IMR-90 (cell line): ENCODE data around the gene SLC2A10. TPM values are rescaled to one million over a fixed set of nuclear protein-coding genes. Genes with fewer than 3 reads are reported as not detected.
"Not testable (repeated sequence)": the region's sequence is repeated elsewhere in the genome, so short reads cannot be mapped to it uniquely, and the experiment has no call there.

ENCODE experiments used
- ATAC-seq: fragments of 200-7000 bp; cut with Tn5 transposase; 2 replicates; pipeline ENCODE4 v1.9.1; 2020; ENCODE audit warnings: low read depth, mild to moderate bottlenecking, moderate library complexity
- BruUV-seq: library from RNA; stranded (reverse); fragments of 400-500 nt; replicated peaks from 2 replicates; lab custom pipeline; 2021; lab: Mats Ljungman, UMichigan
- CTCF ChIA-PET: fragments of 300-600 bp; formaldehyde crosslinking; extraction: SDS; loops from one replicate; lab custom pipeline; 2021; ENCODE audit warnings: antibody characterized with exemption; lab: Yijun Ruan, JAX
- POLR2A ChIA-PET: fragments of 300-600 bp; sonication (Branson Sonifier 250); formaldehyde crosslinking; loops from one replicate; lab custom pipeline; 2022; ENCODE audit warnings: antibody characterized with exemption; ENCODE audit not compliant: unreplicated experiment; lab: Charles Lee
- DNase-seq: peaks from one replicate; pipeline ENCODE4 v3.0.0; 2013
- H2AFZ ChIP-seq: replicated peaks from 2 replicates; pipeline ENCODE3; 2013; ENCODE audit warnings: low read length, mild to moderate bottlenecking; ENCODE audit not compliant: poor library complexity
- H2AK5ac ChIP-seq: 2 replicates; pipeline ENCODE4 v1.6.1; 2013; ENCODE audit warnings: low read depth, low read length, inconsistent platforms
- H2AK9ac ChIP-seq: replicated peaks from 2 replicates; pipeline ENCODE3; 2013; ENCODE audit warnings: mild to moderate bottlenecking, low read depth, low read length, moderate library complexity; ENCODE audit not compliant: poor library complexity
- H2BK120ac ChIP-seq: 2 replicates; pipeline ENCODE4 v1.6.1; 2013; ENCODE audit warnings: low read depth, low read length, inconsistent platforms
- H2BK15ac ChIP-seq: 3 replicates; pipeline ENCODE4 v1.6.1; 2013; ENCODE audit warnings: low read depth, low read length, inconsistent platforms
- H2BK20ac ChIP-seq: 2 replicates; pipeline ENCODE4 v1.6.1; 2013; ENCODE audit warnings: low read depth, mild to moderate bottlenecking, inconsistent platforms, low read length, moderate library complexity
- H2BK5ac ChIP-seq: 2 replicates; pipeline ENCODE4 v1.6.1; 2013; ENCODE audit warnings: mild to moderate bottlenecking, low read depth, low read length, inconsistent platforms; ENCODE audit not compliant: poor library complexity, severe bottlenecking
- H3K14ac ChIP-seq: replicated peaks from 2 replicates; pipeline ENCODE4 v1.6.1; 2013; ENCODE audit warnings: low read depth, low read length, inconsistent platforms
- H3K18ac ChIP-seq: 2 replicates; pipeline ENCODE4 v1.6.1; 2013; ENCODE audit warnings: low read depth, low read length, control low read depth
- H3K23ac ChIP-seq: 2 replicates; pipeline ENCODE4 v1.6.1; 2013; ENCODE audit warnings: low read depth, low read length, inconsistent platforms
- H3K27ac ChIP-seq: 2 replicates; pipeline ENCODE4 v1.5.1; 2013; ENCODE audit warnings: mild to moderate bottlenecking, control low read depth, low read length; ENCODE audit not compliant: insufficient read depth
- H3K27me3 ChIP-seq: 2 replicates; pipeline ENCODE4 v1.6.1; 2013; ENCODE audit warnings: low read length; ENCODE audit not compliant: control insufficient read depth, insufficient read depth
- H3K36me3 ChIP-seq: 2 replicates; pipeline ENCODE4 v1.6.1; 2013; ENCODE audit warnings: low read length, mixed read lengths; ENCODE audit not compliant: control insufficient read depth, insufficient read depth
- H3K4ac ChIP-seq: 2 replicates; pipeline ENCODE4 v1.6.1; 2013; ENCODE audit warnings: low read depth, low read length, inconsistent platforms
- H3K4me1 ChIP-seq: 2 replicates; pipeline ENCODE4 v1.6.1; 2013; ENCODE audit warnings: low read length, mixed read lengths; ENCODE audit not compliant: control insufficient read depth, insufficient read depth
- H3K4me2 ChIP-seq: 2 replicates; pipeline ENCODE4 v1.6.1; 2013; ENCODE audit warnings: low read depth, mild to moderate bottlenecking, control low read depth, low read length, moderate library complexity
- H3K4me3 ChIP-seq: 2 replicates; pipeline ENCODE4 v1.5.1; 2013; ENCODE audit warnings: low read depth, mild to moderate bottlenecking, control low read depth, low read length, moderate library complexity; ENCODE audit not compliant: insufficient read depth
- H3K56ac ChIP-seq: 2 replicates; pipeline ENCODE4 v1.6.1; 2013; ENCODE audit warnings: low read length, inconsistent platforms; ENCODE audit not compliant: insufficient read depth; ENCODE audit errors: extremely low read depth
- H3K79me1 ChIP-seq, 2 experiments: 2 replicates each; pipeline ENCODE4 v1.6.1; 2013; ENCODE audit warnings: low read length in 2 of 2, inconsistent platforms in 1 of 2, low read depth in 1 of 2
- H3K9ac ChIP-seq: 2 replicates; pipeline ENCODE4 v1.6.1; 2013; ENCODE audit warnings: low read depth, low read length, control low read depth
- H3K9me1 ChIP-seq: 2 replicates; pipeline ENCODE4 v1.6.1; 2013; ENCODE audit warnings: low read length, inconsistent platforms; ENCODE audit not compliant: insufficient read depth
- H3K9me3 ChIP-seq: 2 replicates; pipeline ENCODE4 v1.6.1; 2013; ENCODE audit warnings: low read length; ENCODE audit not compliant: control insufficient read depth, insufficient read depth
- H4K20me1 ChIP-seq: 2 replicates; pipeline ENCODE4 v1.6.1; 2013; ENCODE audit warnings: low read length, inconsistent platforms; ENCODE audit not compliant: insufficient read depth
- H4K5ac ChIP-seq: 2 replicates; pipeline ENCODE4 v1.6.1; 2013; ENCODE audit warnings: mild to moderate bottlenecking, low read depth, low read length, control low read depth
- H4K8ac ChIP-seq, 2 experiments: 2 replicates each; pipeline ENCODE4 v1.6.1; 2013; ENCODE audit warnings: low read depth in 2 of 2, low read length in 2 of 2, control low read depth in 1 of 2, inconsistent platforms in 1 of 2
- H4K91ac ChIP-seq: 2 replicates; pipeline ENCODE4 v1.6.1; 2013; ENCODE audit warnings: low read depth, low read length, inconsistent platforms; ENCODE audit not compliant: insufficient read depth
- CEBPB ChIP-seq: IDR thresholded peaks from 2 replicates; pipeline ENCODE4 v1.6.1; 2012; ENCODE audit warnings: low read depth, low read length, improper control_type of control experiment
- FOS ChIP-seq: fragments of 150-350 bp; IDR thresholded peaks from 2 replicates; pipeline ENCODE4 v1.6.1; 2016; ENCODE audit warnings: low read depth, low read length
- MAFK ChIP-seq: IDR thresholded peaks from 2 replicates; pipeline ENCODE4 v1.6.1; 2012; ENCODE audit warnings: low read depth, low read length, improper control_type of control experiment
- MAZ ChIP-seq: IDR thresholded peaks from 2 replicates; pipeline ENCODE4 v1.6.1; 2012; ENCODE audit warnings: low read depth, mild to moderate bottlenecking, low read length, improper control_type of control experiment, moderate library complexity, borderline replicate concordance
- MXI1 ChIP-seq: IDR thresholded peaks from 2 replicates; pipeline ENCODE4 v1.6.1; 2012; ENCODE audit warnings: low read depth, mild to moderate bottlenecking, low read length, moderate library complexity, borderline replicate concordance
- NFE2L2 ChIP-seq: fragments of 150-350 bp; IDR thresholded peaks from 2 replicates; pipeline ENCODE4 v1.6.1; 2016; ENCODE audit warnings: low read depth, mild to moderate bottlenecking, low read length
- POLR2A ChIP-seq: IDR thresholded peaks from 2 replicates; pipeline ENCODE4 v1.6.1; 2012; ENCODE audit warnings: mild to moderate bottlenecking, low read depth, low read length
- RAD21 ChIP-seq: IDR thresholded peaks from 2 replicates; pipeline ENCODE4 v1.6.1; 2012; ENCODE audit warnings: low read length, improper control_type of control experiment
- RCOR1 ChIP-seq: IDR thresholded peaks from 2 replicates; pipeline ENCODE4 v1.6.1; 2012; ENCODE audit warnings: mild to moderate bottlenecking, low read length, improper control_type of control experiment; ENCODE audit not compliant: insufficient replicate concordance
- RFX5 ChIP-seq: IDR thresholded peaks from 2 replicates; pipeline ENCODE4 v1.8.0; 2012; ENCODE audit warnings: low read depth, mild to moderate bottlenecking, low read length, moderate library complexity
- SMC3 ChIP-seq: fragments of 150-350 bp; IDR thresholded peaks from 2 replicates; pipeline ENCODE4 v1.6.1; 2016; ENCODE audit warnings: low read depth, mild to moderate bottlenecking, antibody characterized with exemption, low read length, moderate library complexity
- WGBS, 2 experiments: methylation state at CpG; one replicate each; pipeline versions ENCODE4 v1.1.5 to v1.1.7; 2013; ENCODE audit warnings: missing lambda C conversion rate in 2 of 2; ENCODE audit not compliant: insufficient read length in 1 of 2; ENCODE audit errors: extremely low coverage in 2 of 2; 5-methylcytosine and 5-hydroxymethylcytosine counted together
- dilution Hi-C: fragments of 300-500 bp; cut with HindIII; formaldehyde crosslinking; loops from one replicate; pipeline ENCODE4 v1.14.3; 2018; ENCODE audit warnings: low sequenced_read_pairs; ENCODE audit not compliant: unreplicated experiment
- in situ Hi-C: fragments of 300-500 bp; cut with MboI; formaldehyde crosslinking; loops from 3 replicates; pipeline ENCODE4 v1.14.3; 2019; ENCODE audit warnings: low sequenced_read_pairs, inconsistent platforms, mixed read lengths
- intact Hi-C: fragments of 100-400 bp; cut with micrococcal nuclease; formaldehyde crosslinking; loops from 2 replicates; pipeline ENCODE4 v1.10.0; 2022
- polyA plus RNA-seq, 3 experiments: library from polyadenylated mRNA; depleted of rRNA; stranded (reverse); fragments of >200 nt; gene quantifications; 2 replicates each; pipeline ENCODE4 v1.2.3, GENCODE V29; 2012; ENCODE audit warnings: low replicate concordance in 1 of 3
- total RNA-seq: library from RNA; depleted of rRNA; stranded (reverse); fragments of >200 nt; gene quantifications from 2 replicates; pipeline ENCODE4 v1.2.3, GENCODE V29; 2012

SLC2A10 gene
- total and polyA plus RNA-seq, 2 of the 4 experiments (the other 2 are of a cell fraction), result 15.2 to 22.0 TPM

DNA sequence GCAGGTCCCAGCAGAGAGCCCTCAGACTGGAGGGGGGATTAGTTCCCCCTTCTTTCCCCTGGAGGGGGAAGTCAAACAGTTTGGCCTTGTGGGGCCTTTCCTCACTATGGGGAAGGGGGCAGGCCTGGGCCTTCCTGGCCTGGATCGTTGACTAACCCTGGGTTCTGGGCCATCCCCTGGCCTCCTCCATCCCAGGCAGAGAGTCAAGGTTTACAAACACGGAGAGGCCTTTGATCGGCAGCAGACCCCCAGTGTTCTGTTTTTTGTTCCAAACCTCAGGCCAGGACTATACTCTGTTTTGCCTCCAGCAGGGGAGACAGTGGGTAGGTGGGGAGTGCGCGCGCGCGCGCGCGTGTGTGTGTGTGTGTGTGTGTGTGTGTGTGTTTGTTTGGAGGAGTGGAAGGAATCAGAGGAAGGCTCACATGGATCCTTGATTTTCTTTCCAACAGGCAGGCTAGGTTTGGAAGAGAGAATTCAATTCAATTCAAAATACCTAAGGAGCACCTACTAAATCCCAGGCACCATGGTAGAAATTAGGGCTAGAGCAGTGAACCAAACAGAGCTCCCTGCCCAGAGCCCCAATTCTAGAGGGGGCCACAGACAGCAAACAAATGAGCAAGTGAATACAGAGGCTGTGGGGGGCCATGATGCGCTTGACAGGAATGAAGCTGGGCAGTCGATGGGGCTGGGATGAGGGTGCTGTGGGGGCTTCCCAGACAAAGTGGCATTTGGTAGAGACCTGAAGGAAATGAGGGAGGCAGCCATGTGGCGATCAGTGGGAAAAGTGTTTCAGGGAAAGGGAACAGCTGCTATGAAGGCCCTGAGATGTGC, 35.0 kb upstream of the SLC2A10 start:
- 79% methylated on average over 3 of the region's 14 CpGs; no CpG with 5 or more reads in 1 of the 2 experiments for WGBS, 2 experiments
- POLR2A ChIA-PET, result no interaction called here

DNA sequence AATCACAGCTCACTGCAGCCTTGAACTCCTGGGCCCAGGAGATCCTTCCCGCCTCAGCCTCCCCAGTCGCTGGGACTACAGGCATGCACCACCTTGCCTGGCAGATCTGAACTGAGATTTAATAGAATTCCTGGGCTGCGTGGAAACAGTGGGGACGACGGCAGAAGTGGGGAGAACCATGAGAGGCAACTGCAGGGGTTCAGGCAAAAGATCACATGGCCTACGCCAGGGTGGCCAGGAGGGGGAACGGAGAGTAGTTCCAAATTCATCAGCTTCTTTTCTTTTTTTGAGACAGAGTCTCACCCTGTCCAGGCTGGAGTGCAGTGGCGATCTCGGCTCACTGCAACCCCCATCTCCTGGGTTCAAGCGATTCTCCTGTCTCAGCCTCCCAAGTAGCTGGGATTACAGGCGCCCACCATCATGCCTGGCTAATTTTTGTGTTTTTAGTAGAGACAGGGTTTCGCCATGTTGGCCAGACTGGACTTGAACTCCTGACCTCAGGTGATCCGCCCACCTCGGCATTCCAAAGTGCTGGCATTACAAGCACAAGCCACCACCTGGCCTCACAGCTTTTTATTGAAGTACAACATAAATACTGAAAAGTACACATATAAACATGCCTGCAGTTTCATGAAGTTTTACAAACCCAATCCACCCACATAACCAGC, 32.7 kb upstream of the SLC2A10 start:
- H4K91ac ChIP-seq, H3K9ac ChIP-seq, H2AK5ac ChIP-seq, H3K14ac ChIP-seq, H3K27me3 ChIP-seq, POLR2A ChIA-PET, dilution Hi-C loops, H3K23ac ChIP-seq, H2BK15ac ChIP-seq, H3K9me3 ChIP-seq, BruUV-seq, H2BK120ac ChIP-seq, H3K4me1 ChIP-seq, intact Hi-C loops, H3K18ac ChIP-seq, in situ Hi-C loops, H2BK5ac ChIP-seq, H3K56ac ChIP-seq, H4K8ac ChIP-seq, CTCF ChIA-PET, ATAC-seq, H2BK20ac ChIP-seq, H3K4me2 ChIP-seq, DNase-seq, H2AFZ ChIP-seq, H3K4me3 ChIP-seq, H3K9me1 ChIP-seq, H3K4ac ChIP-seq, H2AK9ac ChIP-seq, H4K5ac ChIP-seq, H3K27ac ChIP-seq, H3K36me3 ChIP-seq: not testable (repeated sequence)
- Histone ChIP-seq H4K20me1 (peaks cover 10% of the 10 kb centered on the region; the same call in 1 of the 2 replicates), H3K79me1 (peaks cover 6 to 21% of the 10 kb centered on the region in 2 experiments; a peak in 2 of 4 replicates)
- 92% methylated on average over 2 of the region's 14 CpGs; no CpG with 5 or more reads in 1 of the 2 experiments for WGBS, 2 experiments

More for the DNA sequence above, 35.0 kb upstream of the SLC2A10 start:
- CTCF ChIA-PET, result interaction anchor here (1.0 kb wide), 1 partner anchor 123 kb away, joined by 3 read pairs; no protein-coding TSS in a partner anchor
- no peak overlapping the region for H3K14ac ChIP-seq
- no peak overlapping the region for H3K56ac ChIP-seq
- peaks cover 15% of the 10 kb centered on the region for H3K9me3 ChIP-seq
- H3K79me1 ChIP-seq, result no peaks in the 10 kb centered on the region
- no peak overlapping the region for H3K23ac ChIP-seq
- TF ChIP-seq RAD21 (no peak), MAZ (no peak), SMC3 (no peak), NFE2L2 (no peak), CEBPB (no peak), RFX5 (no peak), FOS (no peak), MXI1 (no peak), RCOR1 (no peak), MAFK (no peak), POLR2A (no peak)
- no peaks in the 10 kb centered on the region for H3K27me3 ChIP-seq
- BruUV-seq, result no TSS peak
- dilution Hi-C loops, result no loop called here
- DNase-seq, result no peak
- no peak overlapping the region for H4K5ac ChIP-seq
- H4K8ac ChIP-seq, result no peak overlapping the region
- intact Hi-C loops, result no loop called here
- no peak overlapping the region for H3K27ac ChIP-seq
- no peak for ATAC-seq
- no peak overlapping the region for H2AFZ ChIP-seq
- no peak overlapping the region for H3K4ac ChIP-seq
- H2AK5ac ChIP-seq, result no peak overlapping the region
- H4K91ac ChIP-seq, result no peak overlapping the region
- no peaks in the 10 kb centered on the region for H3K36me3 ChIP-seq
- H3K4me1 ChIP-seq, result no peaks in the 10 kb centered on the region
- no peak overlapping the region for H2BK5ac ChIP-seq
- no peak overlapping the region for H3K9ac ChIP-seq
- no peak overlapping the region for H2AK9ac ChIP-seq
- H3K9me1 ChIP-seq, result no peaks in the 10 kb centered on the region
- H2BK20ac ChIP-seq, result no peak overlapping the region
- in situ Hi-C loops, result no loop called here
- no peak overlapping the region for H2BK15ac ChIP-seq
- no peak overlapping the region for H3K4me3 ChIP-seq
- no peaks in the 10 kb centered on the region; the same call in 1 of the 2 replicates for H4K20me1 ChIP-seq
- H3K18ac ChIP-seq, result no peak overlapping the region
- H3K4me2 ChIP-seq, result no peak overlapping the region
- H2BK120ac ChIP-seq, result no peak overlapping the region
